Calu3 (cell line): Measurements from ENCODE around the gene FSIP1. TPM values are rescaled to one million over a fixed set of nuclear protein-coding genes. Genes with fewer than 3 reads are reported as not detected.

Source experiments
- BruUV-seq: library from RNA; stranded (reverse); fragments of 400-500 nt; replicated peaks from 2 replicates; lab custom pipeline; 2021; lab: Mats Ljungman, UMichigan
- CTCF ChIA-PET: fragments of 300-600 bp; sonication (Branson Sonifier 250); formaldehyde crosslinking; loops from one replicate; lab custom pipeline; 2022; ENCODE audit warnings: antibody characterized with exemption; lab: Charles Lee
- DNase-seq: peaks from one replicate; pipeline ENCODE4 v3.0.0; 2022
- H3K27ac Mint-ChIP-seq: one replicate; pipeline ENCODE4 v1.8.0; 2022; ENCODE audit warnings: mixed read lengths; ENCODE audit not compliant: unreplicated experiment
- H3K27me3 Mint-ChIP-seq: one replicate; pipeline ENCODE4 v1.8.0; 2022; ENCODE audit warnings: mixed read lengths; ENCODE audit not compliant: unreplicated experiment
- H3K36me3 Mint-ChIP-seq: one replicate; pipeline ENCODE4 v1.8.0; 2022; ENCODE audit warnings: mild to moderate bottlenecking, moderate library complexity, mixed read lengths; ENCODE audit not compliant: insufficient read depth, unreplicated experiment
- H3K4me1 Mint-ChIP-seq: one replicate; pipeline ENCODE4 v1.8.0; 2022; ENCODE audit warnings: mild to moderate bottlenecking, low read depth, mixed read lengths; ENCODE audit not compliant: unreplicated experiment
- H3K4me3 Mint-ChIP-seq: one replicate; pipeline ENCODE4 v1.8.0; 2022; ENCODE audit warnings: mild to moderate bottlenecking, low read depth, moderate library complexity, mixed read lengths; ENCODE audit not compliant: unreplicated experiment
- H3K9me3 Mint-ChIP-seq: one replicate; pipeline ENCODE4 v1.8.0; 2022; ENCODE audit warnings: low read depth, mixed read lengths; ENCODE audit not compliant: unreplicated experiment
- intact Hi-C: fragments of 100-400 bp; cut with micrococcal nuclease; formaldehyde crosslinking; loops from one replicate; pipeline ENCODE4 v1.10.0; 2022; ENCODE audit not compliant: unreplicated experiment
- total RNA-seq: library from RNA; stranded (reverse); gene quantifications from 2 replicates; pipeline ENCODE4 v1.2.3, GENCODE V29; 2022
- TF ChIP-seq, protein P1 (sequence below): fragments of 200-600 bp; IDR thresholded peaks from one replicate; pipeline ENCODE4 v1.8.0; 2022; ENCODE audit warnings: antibody characterized with exemption; ENCODE audit not compliant: unreplicated experiment

The FSIP1 gene
- total RNA-seq, 1 experiment from 2014 or later: 0.28 TPM

DNA sequence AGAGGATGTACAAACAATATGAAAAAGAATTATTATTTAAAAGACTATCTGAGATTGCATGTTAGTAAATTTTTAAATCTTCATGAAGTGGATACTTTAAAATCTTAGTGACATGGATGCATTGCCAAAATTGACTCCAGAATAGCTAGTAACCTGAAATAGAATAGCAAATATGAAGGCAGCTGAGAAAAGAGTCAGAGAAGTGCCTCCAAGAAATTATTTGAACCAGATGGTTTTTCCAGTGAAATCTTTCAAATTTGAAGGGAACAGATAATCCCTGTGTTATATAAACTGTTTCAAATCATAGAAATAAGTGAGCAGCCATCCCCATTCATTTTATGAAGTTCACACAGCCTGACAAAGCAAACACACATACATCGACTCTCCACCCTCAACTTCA is 29.6 kb downstream of the FSIP1 start:
- DNase-seq: no peak
- no peaks in the 10 kb centered on the region for H3K36me3 Mint-ChIP-seq
- CTCF ChIA-PET: no interaction called here
- intact Hi-C loops: no loop called here
- no peaks in the 10 kb centered on the region for H3K9me3 Mint-ChIP-seq
- H3K27me3 Mint-ChIP-seq: no peaks in the 10 kb centered on the region
- TF ChIP-seq, protein P1, sequence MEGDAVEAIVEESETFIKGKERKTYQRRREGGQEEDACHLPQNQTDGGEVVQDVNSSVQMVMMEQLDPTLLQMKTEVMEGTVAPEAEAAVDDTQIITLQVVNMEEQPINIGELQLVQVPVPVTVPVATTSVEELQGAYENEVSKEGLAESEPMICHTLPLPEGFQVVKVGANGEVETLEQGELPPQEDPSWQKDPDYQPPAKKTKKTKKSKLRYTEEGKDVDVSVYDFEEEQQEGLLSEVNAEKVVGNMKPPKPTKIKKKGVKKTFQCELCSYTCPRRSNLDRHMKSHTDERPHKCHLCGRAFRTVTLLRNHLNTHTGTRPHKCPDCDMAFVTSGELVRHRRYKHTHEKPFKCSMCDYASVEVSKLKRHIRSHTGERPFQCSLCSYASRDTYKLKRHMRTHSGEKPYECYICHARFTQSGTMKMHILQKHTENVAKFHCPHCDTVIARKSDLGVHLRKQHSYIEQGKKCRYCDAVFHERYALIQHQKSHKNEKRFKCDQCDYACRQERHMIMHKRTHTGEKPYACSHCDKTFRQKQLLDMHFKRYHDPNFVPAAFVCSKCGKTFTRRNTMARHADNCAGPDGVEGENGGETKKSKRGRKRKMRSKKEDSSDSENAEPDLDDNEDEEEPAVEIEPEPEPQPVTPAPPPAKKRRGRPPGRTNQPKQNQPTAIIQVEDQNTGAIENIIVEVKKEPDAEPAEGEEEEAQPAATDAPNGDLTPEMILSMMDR: no peak
- peaks cover 10% of the 10 kb centered on the region for H3K4me1 Mint-ChIP-seq
- H3K27ac Mint-ChIP-seq: no peak overlapping the region
- H3K4me3 Mint-ChIP-seq: no peak overlapping the region
- no TSS peak for BruUV-seq

DNA sequence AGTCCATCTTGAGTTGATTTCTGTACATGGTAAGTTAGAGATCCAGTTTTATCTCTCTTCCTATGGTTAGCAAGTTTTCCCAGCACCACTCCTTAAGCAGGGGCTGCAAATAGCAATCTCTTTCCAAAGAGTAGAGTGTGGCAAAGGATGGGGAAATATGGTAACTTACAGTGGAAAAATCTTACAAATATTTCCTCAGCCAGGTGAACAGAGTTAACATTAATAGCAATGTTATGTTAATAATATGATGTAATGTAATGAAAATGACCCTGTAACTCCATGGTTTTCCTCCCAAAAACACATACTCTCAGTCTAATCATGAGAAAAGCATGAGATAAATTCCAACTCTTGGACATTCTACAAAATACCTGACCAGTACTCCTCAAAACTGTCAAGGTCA is 30.4 kb downstream of the FSIP1 start:
- DNase-seq: no peak
- peaks cover 16% of the 10 kb centered on the region for H3K4me1 Mint-ChIP-seq
- no peaks in the 10 kb centered on the region for H3K27me3 Mint-ChIP-seq
- no peak overlapping the region for H3K27ac Mint-ChIP-seq
- no peak overlapping the region for H3K4me3 Mint-ChIP-seq
- no TSS peak for BruUV-seq
- CTCF ChIA-PET: no interaction called here
- TF ChIP-seq, protein P1: no peak
- intact Hi-C loops: no loop called here
- no peaks in the 10 kb centered on the region for H3K9me3 Mint-ChIP-seq
- no peaks in the 10 kb centered on the region for H3K36me3 Mint-ChIP-seq

DNA sequence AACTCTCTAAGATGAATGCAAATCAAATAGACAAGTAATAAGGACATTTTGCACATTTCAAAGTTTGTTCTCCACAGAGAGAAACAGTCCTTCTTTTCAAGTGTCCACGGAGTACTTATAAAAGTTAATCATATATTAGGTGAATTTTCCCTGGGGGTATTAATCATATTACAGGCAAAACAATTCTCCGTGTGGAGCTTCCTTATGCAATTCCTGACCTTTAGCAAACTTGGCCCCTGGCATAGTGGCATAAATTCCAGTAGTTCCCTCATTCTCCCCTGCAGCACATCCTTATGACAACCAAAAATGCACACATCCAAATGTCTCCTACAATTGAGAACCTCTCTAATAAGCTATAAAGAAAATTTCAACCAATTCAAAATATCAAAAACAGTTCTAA is 34.4 kb downstream of the FSIP1 start:
- Mint-ChIP-seq H3K4me3 (no peak overlapping the region), H3K27ac (no peak overlapping the region), H3K27me3 (no peaks in the 10 kb centered on the region), H3K4me1 (peaks cover 16% of the 10 kb centered on the region), H3K36me3 (no peaks in the 10 kb centered on the region), H3K9me3 (no peaks in the 10 kb centered on the region)
- intact Hi-C loops: no loop called here
- peak; percentile 2 for DNase-seq
- no TSS peak for BruUV-seq
- CTCF ChIA-PET: interaction anchor here (1.1 kb wide), 1 partner anchor 8 kb away, joined by 4 read pairs; no protein-coding TSS in a partner anchor
- TF ChIP-seq, protein P1: no peak

DNA sequence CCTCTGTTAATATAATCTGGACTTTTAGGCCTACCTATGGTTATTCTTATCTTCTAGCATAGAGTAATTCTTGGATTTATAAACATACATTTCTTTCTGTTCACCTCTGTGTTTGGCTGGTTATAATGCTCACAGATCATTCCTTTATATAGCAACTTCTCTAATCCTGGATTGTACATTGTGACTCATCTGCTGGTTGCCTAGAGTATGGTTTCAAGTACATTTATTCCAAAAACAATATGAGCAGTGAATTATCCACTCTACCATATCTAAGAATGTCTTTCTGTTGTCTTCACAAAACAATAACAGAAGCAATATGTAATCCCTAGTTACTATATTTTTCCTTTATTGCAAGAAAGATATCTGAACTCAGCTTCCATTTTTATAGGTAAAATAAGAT is 35.3 kb downstream of the FSIP1 start:
- no peaks in the 10 kb centered on the region for H3K36me3 Mint-ChIP-seq
- intact Hi-C loops: no loop called here
- no TSS peak for BruUV-seq
- H3K9me3 Mint-ChIP-seq: no peaks in the 10 kb centered on the region
- no peaks in the 10 kb centered on the region for H3K27me3 Mint-ChIP-seq
- no peak overlapping the region for H3K27ac Mint-ChIP-seq
- H3K4me1 Mint-ChIP-seq: peaks cover 16% of the 10 kb centered on the region
- CTCF ChIA-PET: no interaction called here
- DNase-seq: no peak
- TF ChIP-seq, protein P1: no peak
- H3K4me3 Mint-ChIP-seq: no peak overlapping the region
